ENCODE data around the gene PPM1K. TPM values are rescaled to one million over a fixed set of nuclear protein-coding genes. Genes with fewer than 3 reads are reported as not detected.
A peak's percentile ranks its signal among the peaks of the same experiment; 100 is the strongest.

PPM1K gene
- total and polyA plus RNA-seq, 7 donors: 1.0 to 18.0 (median 3.5) TPM

DNA sequence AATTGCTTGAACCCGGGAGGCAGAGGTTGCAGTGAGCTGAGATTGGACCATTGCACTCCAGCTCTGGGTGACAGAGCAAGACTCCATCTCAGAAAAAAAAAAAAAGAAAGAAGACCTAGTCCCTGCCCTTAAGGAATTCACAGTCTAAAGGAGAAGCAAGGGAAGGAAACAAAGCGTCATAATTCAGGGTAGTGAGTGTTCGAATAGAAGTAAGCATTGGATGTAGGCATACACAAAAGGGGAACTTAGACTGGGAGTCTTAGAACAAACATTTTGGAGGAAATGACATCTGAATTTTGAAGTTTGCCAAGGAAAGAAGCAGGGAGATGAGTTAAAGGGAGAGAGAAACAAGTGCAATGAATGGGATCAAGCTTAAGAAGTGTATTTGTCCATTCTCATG, 32.4 kb downstream of the PPM1K start:
- no peaks in the 10 kb centered on the region for H3K4me1 ChIP-seq
- TF ChIP-seq, protein P1, sequence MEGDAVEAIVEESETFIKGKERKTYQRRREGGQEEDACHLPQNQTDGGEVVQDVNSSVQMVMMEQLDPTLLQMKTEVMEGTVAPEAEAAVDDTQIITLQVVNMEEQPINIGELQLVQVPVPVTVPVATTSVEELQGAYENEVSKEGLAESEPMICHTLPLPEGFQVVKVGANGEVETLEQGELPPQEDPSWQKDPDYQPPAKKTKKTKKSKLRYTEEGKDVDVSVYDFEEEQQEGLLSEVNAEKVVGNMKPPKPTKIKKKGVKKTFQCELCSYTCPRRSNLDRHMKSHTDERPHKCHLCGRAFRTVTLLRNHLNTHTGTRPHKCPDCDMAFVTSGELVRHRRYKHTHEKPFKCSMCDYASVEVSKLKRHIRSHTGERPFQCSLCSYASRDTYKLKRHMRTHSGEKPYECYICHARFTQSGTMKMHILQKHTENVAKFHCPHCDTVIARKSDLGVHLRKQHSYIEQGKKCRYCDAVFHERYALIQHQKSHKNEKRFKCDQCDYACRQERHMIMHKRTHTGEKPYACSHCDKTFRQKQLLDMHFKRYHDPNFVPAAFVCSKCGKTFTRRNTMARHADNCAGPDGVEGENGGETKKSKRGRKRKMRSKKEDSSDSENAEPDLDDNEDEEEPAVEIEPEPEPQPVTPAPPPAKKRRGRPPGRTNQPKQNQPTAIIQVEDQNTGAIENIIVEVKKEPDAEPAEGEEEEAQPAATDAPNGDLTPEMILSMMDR (IDR thresholded peaks at IDR 0.05): no peak
- no peaks in the 10 kb centered on the region for H3K36me3 ChIP-seq (ENCODE audit: insufficient read depth in 1 of 2, low read depth in 1 of 2)
- no peaks in the 10 kb centered on the region for H3K27me3 ChIP-seq (ENCODE audit: insufficient read depth in 3 of 3, low read length in 2 of 3)
- no peaks in the 10 kb centered on the region for H3K9me3 ChIP-seq
- intact Hi-C loops (cut with DNase I): no loop called here
- ATAC-seq (no peak), DNase-seq (no peak)
- H3K27ac ChIP-seq: no peak overlapping the region
- WGBS, 3 donors: 86 to 90% (median 88%) methylated on average over 3 of the region's 3 CpGs
- H3K4me3 ChIP-seq: no peak overlapping the region

DNA sequence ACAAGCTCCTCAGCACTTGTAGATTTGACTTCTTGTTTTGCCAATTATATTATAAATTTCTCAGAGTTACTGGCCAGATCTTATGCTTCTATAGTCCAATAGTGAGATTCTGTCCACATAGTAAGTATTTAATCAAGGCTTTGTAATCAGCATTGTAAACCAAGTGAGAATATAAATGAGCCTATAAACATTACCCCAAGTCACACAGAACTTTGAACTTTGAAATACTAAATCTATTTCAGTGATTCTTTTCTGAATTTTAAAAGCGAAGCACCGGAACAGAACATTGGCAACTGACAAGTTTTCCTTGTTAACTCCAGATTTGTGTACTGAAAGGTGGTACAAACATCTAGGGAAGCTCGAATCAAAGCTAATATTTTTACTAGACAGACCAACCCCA, 37.2 kb downstream of the PPM1K start:
- TF ChIP-seq, protein P1 (IDR thresholded peaks at IDR 0.05): no peak
- intact Hi-C loops (cut with DNase I): loop anchor here in 1 of 2 donors (5.0 kb wide), 1 partner anchor 35 kb away; the partner anchor contains the start of gene PPM1K
- Histone ChIP-seq H3K36me3 (ENCODE audit: insufficient read depth in 1 of 2, low read depth in 1 of 2) (no peaks in the 10 kb centered on the region), H3K9me3 (no peaks in the 10 kb centered on the region), H3K27ac (no peak overlapping the region), H3K27me3 (ENCODE audit: insufficient read depth in 3 of 3, low read length in 2 of 3) (no peaks in the 10 kb centered on the region), H3K4me3 (no peak overlapping the region), H3K4me1 (peaks cover 24% of the 10 kb centered on the region)
- DNase-seq: no peak
- no peak for ATAC-seq
- 60 to 70% (median 64%) methylated on average over 3 of the region's 3 CpGs for WGBS, 3 donors

DNA sequence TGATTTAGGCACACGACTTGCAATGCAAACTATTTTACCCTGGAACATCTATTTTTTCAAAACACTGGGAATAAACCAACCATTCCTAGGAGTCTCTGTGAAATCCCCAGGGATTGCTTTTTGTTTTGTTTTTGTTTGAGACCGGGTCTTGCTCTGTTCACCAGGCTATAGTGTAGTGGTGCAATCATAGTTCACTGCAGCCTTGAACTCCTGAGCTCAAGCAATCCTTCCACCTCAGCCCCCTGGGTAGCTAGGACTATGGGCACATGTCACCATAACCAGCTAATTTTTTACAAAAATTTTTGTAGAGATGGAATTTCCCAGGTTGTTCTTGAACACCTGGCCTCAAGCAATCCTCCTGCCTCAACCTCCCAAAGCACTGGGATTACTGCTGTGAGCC, 37.8 kb downstream of the PPM1K start:
- intact Hi-C loops (cut with DNase I): loop anchor here in 1 of 2 donors (5.0 kb wide), 1 partner anchor 36 kb away; the partner anchor contains the start of gene PPM1K
- Histone ChIP-seq H3K36me3 (ENCODE audit: insufficient read depth in 1 of 2, low read depth in 1 of 2) (no peaks in the 10 kb centered on the region), H3K4me3 (no peak overlapping the region), H3K27me3 (ENCODE audit: insufficient read depth in 3 of 3, low read length in 2 of 3) (no peaks in the 10 kb centered on the region), H3K27ac (no peak overlapping the region), H3K9me3 (no peaks in the 10 kb centered on the region), H3K4me1 (peaks cover 29% of the 10 kb centered on the region)
- WGBS, 3 donors: 73 to 79% (median 75%) methylated on average over 2 of the region's 2 CpGs
- no peak for ATAC-seq
- no peak for DNase-seq
- TF ChIP-seq, protein P1 (IDR thresholded peaks at IDR 0.05): no peak

DNA sequence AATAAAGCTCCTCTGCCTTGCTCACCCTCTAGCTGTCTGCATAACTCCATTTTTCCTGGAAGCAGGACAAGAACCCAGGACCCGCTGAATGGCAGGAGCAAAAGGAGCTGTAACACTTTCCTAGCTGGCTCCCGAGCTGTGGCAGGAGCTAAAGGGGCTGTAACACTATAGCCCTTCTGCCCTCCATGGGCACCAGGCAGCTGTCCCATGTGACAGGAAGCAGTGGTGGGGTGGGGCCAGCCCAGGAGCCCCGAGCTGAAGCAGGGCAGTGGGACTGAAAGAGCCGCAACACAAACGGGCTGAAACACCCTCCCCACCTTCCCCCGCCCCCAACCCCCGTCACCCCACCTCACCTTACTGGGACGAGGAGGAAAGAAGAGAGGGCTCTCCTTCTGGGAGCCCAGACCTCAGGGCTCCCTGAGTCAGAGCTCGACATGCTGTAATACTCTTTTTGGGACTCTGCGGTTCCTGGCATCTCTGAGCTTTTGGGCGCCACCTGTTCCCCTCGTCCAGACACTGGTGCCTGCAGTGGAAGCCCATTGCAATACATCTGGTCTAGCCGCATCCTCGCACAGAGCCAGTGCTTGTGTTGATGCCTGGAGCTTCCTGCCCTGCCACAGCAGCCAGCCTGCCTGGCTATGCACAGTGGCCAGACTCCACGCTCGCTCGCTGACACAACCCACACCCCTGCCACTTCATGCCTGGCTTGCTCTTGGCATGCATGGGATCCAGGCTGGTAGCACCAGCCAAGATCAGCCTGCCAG, 39.4 kb downstream of the PPM1K start:
- Histone ChIP-seq H3K9me3 (no peaks in the 10 kb centered on the region), H3K36me3 (ENCODE audit: insufficient read depth in 1 of 2, low read depth in 1 of 2) (no peaks in the 10 kb centered on the region), H3K4me1 (peaks cover 38% of the 10 kb centered on the region), H3K4me3 (peak overlapping the region; percentile 59), H3K27me3 (ENCODE audit: insufficient read depth in 3 of 3, low read length in 2 of 3) (no peaks in the 10 kb centered on the region), H3K27ac (peak overlapping the region; percentile 93)
- TF ChIP-seq, protein P1 (IDR thresholded peaks at IDR 0.05): no peak
- 18 to 38% (median 20%) methylated on average over 17 of the region's 17 CpGs for WGBS, 3 donors
- DNase-seq (peak; percentile 77 to 86), ATAC-seq (peak; percentile 88 to 93 (median 90))
- intact Hi-C loops (cut with DNase I): loop anchor here (2.0 to 5.0 kb wide), 3 partner anchors 37 to 97 kb away; partner anchors contain the start of gene PPM1K (in 2 of the 2)
